T1000 (cell line): ENCODE measurements around the gene P2RX5.

Experiments
- DNase-seq: peaks from one replicate; lab custom pipeline; 2025; ENCODE audit warnings: mixed read lengths; lab: John Stamatoyannopoulos, UW

Gene P2RX5

GRCh38 chr17:3679531-3680126, 16.3 kb downstream of the P2RX5 start:
- no peak for DNase-seq

DNA sequence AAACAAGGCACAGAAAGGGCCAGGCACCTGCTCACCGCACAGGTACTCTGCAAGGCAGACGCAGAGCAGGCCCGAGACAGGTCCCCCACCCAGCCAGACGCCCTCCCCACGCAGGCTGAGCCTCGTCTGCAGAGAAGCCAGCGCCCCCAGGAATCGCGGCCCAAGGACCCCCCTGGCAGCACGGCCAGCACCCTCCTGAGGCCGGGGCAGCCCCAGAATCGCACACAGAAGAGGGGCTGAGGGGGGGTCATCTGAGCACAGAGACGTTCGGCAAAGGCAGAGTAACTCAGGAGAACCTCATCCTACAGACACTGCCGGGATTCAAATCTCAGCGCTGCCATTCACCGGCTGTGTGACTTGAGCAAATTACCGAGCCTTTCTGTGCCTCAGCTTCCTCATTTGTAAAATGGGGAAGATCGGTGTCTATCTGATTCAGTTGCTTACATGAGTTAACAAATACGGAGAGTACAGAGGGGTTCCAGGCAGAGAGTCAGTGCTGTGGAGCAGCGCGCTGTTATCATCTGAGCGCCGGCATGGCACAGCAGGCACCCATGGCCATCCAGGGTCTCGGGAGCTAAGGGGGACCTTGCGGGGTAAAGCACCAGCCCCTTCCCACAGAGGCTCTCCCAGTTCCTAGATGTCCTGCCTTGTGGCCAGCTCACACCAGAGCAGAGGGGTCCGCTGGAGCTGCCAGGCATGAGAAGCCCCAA, 17.0 kb downstream of the P2RX5 start:
- no peak for DNase-seq

DNA sequence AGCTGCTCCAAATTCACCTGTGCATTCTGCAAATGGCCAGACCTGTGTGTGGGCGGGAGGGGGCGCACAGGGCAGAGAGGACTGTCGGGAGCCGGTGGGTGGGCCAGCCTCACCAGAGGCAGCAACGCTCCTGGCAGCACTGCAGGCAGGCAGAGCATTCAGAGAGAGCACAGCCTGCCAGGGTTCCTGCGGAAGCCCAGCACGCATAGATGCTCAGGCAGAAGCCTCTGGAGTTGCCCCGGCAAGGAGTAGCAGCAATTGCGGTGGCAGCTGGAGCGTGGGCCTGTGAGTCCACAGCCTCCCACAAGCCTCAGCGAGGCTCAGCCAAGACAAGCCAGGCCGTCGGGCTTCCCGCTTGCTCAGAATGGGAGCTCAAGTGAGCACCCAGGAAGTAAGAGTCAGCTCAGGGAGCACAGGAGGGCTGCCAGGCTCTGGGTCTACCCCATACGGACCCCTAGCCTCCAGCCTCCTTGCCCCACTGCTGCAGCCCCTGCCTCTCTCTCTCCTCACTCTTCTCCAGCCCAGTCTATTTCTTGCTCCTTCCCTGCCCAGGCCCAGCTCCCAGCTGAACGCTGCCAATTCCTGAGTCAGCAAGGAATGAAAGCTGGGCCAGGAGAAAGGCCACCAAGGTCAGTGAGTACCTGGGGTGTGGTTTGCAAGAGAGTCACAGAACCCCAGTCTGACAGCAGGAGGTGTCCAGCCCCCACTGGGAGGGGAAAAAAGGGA, 17.7 kb downstream of the P2RX5 start:
- DNase-seq, result no peak

GRCh38 chr17:3675886-3676285, 20.1 kb downstream of the P2RX5 start:
- no peak for DNase-seq

GRCh38 chr17:3672571-3672970, 23.4 kb downstream of the P2RX5 start:
- DNase-seq, result no peak

GRCh38 chr17:3669548-3669947, 26.4 kb downstream of the P2RX5 start:
- no peak for DNase-seq

- DNase-seq, result no peak
These were observed 26.9 kb downstream of the P2RX5 start for GRCh38 chr17:3669085-3669347.

GRCh38 chr17:3668279-3669084, 27.5 kb downstream of the P2RX5 start, which contains the start of the genes EMC6 and TAX1BP3:
EMC6 (plus strand) TSS chr17:3668812; CDS start chr17:3669147, 335 bp downstream.
TAX1BP3 (minus strand) TSS chr17:3668578; CDS start chr17:3668526, 52 bp downstream.
- DNase-seq, result peak; percentile 98

- peak; percentile 81 for DNase-seq
These were observed 28.3 kb downstream of the P2RX5 start for GRCh38 chr17:3667366-3668278.

GRCh38 chr17:3666516-3666915, 29.4 kb downstream of the P2RX5 start:
- DNase-seq, result no peak

DNA sequence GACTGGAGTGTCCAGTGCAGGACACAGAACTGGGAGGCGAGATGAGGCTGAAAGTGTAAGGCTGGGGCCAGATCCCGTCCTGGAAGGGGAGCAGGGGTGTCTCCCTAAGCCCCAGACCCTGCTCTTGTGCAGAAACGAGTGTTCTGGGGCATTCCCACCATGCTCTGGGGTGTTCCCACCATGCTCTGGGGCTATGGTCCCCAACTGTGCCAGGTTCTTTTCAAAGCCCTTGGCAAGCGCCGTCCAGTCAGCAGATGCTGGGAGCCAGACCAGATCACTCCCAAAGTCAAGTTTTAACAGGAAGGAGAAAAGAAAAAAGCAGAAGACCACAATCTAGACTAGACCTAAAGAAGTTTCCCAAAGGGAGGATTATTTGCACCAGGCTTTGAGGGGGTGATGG, 30.1 kb downstream of the P2RX5 start:
- no peak for DNase-seq

- DNase-seq, result no peak
These were observed 32.6 kb downstream of the P2RX5 start for GRCh38 chr17:3663102-3664011.

DNA sequence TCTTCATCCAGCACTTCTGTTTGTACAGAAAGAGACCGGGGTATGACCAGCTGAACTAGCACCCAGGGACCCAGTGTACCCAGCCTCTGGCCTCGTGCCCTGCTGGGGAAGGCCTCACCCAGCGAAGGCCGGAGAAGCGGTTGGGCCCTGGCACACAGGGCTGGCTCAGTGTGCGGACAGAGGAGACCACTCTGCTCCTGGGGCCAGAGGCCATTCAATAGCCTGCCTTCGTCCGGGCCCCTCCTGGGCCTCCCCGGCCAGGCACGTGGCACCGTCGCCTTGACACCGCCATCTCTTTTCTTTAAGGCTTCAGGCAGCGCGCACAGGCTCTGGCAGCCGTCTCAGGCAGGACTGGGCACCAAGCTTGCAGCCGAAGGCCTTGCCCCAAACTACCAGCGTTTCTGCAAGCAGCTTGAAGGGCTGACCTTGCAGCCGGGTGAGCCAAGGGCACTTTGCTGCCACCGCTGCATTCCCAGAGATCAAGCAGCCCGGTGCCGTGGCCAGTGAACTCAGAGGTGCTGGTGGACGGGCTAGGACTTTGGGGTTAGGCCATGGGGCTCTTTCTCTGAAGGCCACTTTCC, 35.6 kb downstream of the P2RX5 start:
- DNase-seq, result no peak

DNA sequence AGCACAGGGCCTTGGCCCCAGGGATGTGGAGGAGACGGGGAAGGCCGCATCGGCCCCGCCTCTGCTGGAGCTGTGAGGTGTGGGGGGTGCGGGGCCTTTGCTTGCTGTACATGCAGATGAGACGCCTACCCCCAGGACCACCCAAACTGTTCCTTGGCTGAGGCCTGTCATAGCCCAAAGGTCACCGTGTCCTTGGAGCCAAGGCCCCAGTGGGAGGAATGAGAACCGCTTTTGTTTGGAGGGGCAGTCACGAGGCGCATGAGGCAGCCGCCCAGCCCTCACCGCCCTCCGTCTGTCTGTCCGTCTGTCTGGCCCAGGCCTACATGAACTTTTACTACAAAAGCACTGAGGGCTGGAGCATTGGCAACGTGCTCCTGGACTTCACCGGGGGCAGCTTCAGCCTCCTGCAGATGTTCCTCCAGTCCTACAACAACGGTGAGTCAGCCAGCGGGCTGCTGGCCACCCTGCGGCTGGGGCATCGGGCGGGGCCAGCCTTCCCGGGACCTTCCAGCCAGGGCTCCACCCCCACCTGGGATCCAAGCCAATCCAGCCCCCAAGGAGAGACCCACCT, 36.3 kb downstream of the P2RX5 start:
- peak; percentile 57 for DNase-seq

GRCh38 chr17:3658784-3659449, 37.0 kb downstream of the P2RX5 start:
- no peak for DNase-seq

- DNase-seq, result no peak
These were observed 37.8 kb downstream of the P2RX5 start for GRCh38 chr17:3657874-3658783.

- no peak for DNase-seq
These were observed 38.4 kb downstream of the P2RX5 start for GRCh38 chr17:3657588-3657869.
